Stimulated activated CD8-positive, alpha-beta memory T cell treated with anti-CD3 and anti-CD28 coated beads, Interleukin-4, amount 100 ng/mL, for 24 hours (primary cell): ENCODE data around the gene ARHGAP24.
"Not testable (repeated sequence)": the region's sequence is repeated elsewhere in the genome, so short reads cannot be mapped to it uniquely, and the experiment has no call there.

ENCODE experiments used
- DNase-seq: peaks from one replicate; pipeline ENCODE4 v3.0.0-alpha.2; 2020; ENCODE audit warnings: low read depth

The ARHGAP24 gene

DNA sequence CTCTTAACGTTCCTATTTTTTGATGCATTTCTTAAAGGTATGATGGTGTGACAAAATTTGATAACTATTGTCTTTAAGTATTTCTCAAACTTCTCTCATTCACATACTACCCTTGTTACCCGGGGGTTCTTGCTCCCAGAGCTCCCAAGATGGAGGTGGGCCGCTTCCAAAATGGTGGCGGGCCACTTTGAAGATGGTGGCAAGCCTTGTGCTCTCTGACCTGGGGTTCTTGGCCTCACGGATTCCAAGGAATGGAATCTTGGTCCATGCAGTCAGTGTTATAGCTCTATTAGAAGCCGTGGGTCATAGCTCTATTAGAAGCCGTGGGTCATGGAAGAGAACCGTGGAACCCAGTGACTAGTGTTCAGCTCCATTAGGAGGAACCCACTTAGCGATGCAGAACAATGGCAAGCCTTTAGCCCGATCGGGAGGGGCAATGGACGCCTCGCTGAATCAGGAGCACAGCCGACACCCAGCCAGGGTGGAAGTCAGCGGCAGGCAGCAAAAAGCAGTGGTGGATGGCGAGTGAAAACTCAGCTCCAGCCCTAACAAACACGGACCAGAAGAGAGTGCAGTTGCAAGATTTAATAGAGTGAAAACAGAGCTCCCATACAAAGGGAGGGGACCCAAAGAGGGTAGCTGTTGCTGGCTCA is 481.5 kb downstream of the ARHGAP24 start:
- no peak for DNase-seq

DNA sequence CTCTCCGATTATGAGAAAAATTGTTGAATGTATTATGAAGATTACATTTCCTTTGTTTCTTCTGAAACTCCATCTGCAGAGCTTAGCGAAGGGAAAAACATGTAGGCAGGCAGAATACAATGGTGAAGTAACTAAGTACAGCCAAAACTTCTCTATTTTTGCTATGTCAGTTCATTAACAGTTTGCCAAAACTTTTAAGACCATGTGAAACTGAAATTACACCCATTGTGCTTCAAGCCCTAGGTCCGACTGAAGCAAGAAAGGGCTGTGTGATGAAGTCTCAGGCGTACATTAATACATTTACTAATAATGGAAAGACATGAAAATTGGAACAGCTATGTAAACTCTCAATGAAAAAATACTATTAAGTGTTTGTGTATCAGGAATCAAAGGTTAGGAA is 486.9 kb downstream of the ARHGAP24 start:
- no peak for DNase-seq

DNA sequence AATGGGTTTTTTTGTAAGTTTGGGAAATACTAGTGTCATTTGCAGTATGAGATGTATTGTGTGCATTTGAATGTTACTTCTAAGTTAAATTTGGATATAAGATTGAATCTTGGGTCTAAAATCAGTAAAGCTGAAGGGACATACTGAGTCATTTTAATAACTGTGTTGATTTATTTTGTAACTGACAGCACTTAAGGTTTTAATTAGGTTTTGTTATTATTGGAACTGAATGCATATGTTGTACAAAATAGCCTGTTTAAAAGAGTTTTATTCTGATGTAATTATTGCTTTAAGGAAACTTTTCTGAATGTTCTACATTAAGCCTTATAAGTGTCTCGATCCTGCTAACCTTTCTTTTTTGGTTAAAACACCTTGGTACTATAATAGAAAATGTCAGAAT is 488.3 kb downstream of the ARHGAP24 start:
- no peak for DNase-seq

DNA sequence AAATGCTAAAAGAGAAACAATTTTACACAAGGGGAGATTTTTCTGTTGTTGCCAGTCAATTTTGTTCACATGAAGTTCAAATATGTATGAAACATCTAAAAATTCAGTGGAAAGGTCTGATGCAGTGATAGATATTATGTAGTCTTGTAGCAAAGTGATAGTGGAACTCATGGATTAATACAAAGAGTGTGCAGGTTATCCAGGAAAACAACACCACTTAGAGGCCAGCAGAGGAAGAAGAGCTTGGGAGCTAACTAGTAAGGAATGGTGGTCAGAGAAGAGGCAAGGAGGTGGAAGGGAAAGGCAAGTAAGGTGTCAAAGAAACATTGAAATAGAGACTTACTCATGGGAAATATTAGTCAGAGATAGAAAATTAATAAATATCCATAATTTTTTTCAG is 489.3 kb downstream of the ARHGAP24 start:
- DNase-seq, result no peak

DNA sequence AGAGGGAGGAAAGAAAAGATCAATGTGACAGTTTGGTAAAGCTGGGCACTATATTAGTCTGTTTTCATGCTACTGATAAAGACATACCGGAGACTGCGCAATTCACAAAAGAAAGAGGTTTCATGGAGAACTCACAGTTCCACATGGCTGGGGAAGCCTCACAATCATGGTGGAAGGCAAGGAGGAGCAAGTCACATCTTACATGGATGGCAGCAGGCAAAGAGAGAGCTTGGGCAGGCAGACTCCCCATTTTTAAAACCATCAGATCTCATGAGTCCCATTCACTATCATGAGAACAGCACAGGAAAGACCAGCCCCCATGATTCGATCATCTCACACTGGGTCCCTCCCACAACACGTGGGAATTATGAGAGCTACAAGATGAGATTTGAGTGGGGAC is 490.1 kb downstream of the ARHGAP24 start:
- DNase-seq, result not testable (repeated sequence)

DNA sequence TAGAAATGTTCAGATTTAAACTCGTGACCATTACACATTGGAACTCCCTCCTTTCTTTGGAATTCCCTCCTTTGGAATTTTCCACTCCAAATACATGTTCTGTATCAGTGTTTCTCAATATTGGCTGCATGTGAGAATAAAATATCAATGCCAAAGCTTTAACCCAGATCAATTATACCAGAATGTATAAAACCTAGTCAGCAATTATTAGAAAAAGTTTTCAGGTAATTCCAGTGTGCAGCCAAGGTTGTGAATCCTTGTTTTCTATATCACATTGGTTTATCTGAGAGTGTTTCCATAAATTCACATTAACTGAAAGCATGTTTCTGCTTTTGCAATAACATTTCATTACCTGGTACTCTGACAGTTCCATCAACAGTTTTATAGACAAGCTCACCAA is 490.6 kb downstream of the ARHGAP24 start:
- no peak for DNase-seq

DNA sequence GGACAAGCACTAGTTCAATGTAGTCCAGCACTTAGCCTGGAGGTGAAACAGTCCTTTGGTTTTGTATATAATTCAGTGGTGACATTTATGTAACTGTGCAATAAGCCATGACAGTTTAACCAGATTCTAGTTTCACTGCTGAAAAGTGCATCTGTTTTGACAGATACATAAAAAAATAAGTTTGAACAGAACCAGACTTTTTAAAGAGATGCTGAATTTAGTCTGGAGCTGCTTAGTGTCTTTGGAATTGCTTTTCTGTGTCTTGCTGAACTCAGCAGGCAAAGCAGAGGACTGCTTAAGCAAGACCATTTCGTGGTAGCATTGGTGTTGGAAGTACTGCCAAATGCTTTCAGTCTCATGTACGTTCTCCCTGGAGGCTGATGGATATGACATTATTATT is 491.4 kb downstream of the ARHGAP24 start:
- DNase-seq, result no peak

DNA sequence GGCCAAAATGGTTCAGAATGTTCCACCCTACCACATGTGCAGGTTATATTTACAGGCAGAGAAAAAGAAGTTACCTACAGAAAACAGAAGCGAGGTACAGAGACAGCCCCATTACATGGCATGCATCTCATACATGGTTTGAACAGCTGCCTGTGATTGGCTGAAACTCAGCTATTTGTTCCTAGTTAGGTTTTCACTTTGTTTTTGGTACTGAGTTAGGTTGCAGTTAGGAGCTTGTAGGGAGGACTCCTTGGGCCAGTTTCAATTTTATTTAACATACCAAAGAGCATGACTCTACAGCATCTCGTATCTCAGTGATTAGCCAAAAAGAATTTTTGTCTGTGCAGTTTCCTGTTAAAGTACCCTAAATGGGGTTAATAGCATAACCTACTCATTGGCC is 492.9 kb downstream of the ARHGAP24 start:
- no peak for DNase-seq

DNA sequence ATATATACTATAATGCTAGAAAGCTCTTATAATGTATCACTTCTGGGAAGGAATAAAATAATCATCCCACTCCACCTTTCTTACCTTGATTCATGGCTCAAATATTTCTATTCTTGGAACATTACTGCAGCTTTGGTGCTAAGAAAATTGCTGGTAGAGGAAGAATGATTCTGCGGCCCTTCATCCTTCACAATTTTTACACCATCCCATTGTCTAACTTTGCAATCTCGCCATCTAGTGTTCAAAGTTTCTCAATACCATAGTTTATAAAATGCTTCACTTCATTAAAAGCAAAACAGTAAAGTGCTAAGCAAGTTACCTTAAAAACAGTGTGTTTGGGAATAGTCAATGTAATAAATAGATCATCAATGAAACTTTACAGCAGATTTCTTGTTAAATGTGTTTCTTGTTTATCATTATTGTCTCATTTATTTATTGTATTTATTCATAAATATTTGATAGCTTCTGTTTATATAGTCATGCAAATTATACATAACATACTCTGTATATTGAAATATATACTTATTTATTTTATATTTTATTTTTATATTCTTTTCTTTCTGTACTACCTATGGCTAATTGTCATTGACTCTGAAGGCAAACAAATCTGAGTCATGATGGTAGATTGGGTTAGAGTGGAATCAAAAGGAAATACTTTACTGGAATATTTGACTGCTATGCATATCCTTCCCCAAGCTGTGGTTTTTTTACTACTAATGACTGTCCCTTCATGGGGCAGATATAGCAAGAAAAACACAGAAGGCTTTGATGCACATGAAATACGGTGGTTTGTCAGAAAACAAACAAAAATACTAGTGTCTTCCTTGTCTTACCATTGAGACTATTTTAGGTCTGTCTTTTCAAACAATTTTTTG is 494.2 kb downstream of the ARHGAP24 start:
- DNase-seq, result no peak

DNA sequence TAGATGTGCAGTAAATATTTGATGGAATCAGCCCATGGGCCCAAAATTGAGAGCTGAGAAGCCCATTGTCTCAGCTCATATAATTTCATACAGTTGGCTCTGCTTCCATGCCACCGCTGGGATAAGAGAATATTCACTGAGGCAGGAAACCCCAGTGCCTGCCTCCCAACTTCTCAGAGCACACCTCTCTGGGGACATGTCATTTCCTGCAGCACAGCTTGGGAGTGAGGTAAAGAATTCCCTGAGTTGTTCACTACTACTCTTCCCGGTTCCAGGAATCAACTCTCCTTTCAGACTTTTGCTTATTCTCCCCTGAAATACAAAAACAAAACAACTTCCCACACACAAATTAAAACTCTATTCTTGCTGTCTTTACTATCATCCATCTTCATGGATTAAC is 495.6 kb downstream of the ARHGAP24 start:
- no peak for DNase-seq

DNA sequence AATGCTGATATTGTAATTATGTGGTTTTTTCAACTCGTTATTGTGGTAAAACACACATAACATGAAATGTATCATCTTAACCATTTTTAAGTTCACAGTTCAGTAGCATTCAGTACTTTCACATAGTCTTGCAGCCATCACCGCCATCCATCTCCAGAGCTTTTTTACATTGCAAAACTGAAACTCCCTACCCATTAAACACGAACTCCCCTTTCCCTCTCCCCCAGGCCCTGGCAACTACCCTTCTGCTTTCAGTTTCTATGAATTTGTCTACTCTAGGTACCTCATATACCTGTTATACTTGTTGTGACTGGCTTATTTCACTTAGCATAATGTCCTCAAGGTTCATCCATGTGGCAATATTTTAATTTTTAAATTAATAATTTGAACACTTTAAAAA is 504.3 kb downstream of the ARHGAP24 start:
- DNase-seq, result no peak

DNA sequence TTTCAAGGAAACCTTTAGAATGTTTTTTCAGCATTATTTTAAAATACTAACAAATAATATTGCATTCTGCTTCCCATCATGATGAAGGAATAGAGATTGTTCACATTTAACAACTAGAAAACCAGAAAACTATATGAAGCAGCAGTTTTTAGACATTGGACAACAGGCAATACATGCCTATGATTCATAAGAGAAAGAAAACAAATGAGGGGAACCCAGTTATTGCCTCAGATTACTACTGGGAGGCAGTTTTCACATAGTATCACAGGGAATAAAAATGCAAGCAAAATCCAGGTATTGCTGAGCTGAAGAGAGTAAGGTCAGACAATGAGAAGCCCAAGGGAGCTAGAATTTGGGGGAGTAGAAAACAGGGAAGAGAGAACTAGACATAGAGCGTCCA is 511.3 kb downstream of the ARHGAP24 start:
- DNase-seq, result no peak

DNA sequence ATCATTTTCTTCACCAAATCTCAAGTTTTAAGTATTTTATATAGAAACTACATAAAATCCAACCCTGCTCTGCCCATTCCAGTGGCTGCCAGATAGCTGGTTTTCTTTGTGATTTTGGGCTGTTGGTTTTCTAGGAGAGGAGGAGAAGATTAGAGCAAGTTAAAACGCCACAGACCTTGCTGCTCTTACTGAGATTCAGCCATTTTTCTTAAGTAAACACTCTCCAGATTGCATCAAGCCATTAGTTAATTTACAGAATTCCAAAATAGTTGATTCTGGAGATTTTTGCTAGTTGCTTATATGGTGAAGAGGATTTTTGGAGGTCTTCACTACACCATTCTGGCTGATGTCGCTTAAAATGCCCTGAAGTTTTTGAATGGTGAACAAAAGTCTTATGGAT is 518.7 kb downstream of the ARHGAP24 start:
- no peak for DNase-seq

DNA sequence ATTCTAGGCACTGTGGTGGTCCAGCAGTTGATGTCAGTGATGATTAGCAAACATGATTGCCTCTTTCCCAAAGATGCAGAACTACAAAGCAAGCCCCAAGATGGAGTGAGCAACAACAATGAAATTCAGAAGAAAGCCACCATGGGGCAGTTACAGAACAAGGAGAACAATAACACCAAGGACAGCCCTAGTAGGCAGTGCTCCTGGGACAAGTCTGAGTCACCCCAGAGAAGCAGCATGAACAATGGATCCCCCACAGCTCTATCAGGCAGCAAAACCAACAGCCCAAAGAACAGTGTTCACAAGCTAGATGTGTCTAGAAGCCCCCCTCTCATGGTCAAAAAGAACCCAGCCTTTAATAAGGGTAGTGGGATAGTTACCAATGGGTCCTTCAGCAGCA is 519.6 kb downstream of the ARHGAP24 start:
- DNase-seq, result no peak

DNA sequence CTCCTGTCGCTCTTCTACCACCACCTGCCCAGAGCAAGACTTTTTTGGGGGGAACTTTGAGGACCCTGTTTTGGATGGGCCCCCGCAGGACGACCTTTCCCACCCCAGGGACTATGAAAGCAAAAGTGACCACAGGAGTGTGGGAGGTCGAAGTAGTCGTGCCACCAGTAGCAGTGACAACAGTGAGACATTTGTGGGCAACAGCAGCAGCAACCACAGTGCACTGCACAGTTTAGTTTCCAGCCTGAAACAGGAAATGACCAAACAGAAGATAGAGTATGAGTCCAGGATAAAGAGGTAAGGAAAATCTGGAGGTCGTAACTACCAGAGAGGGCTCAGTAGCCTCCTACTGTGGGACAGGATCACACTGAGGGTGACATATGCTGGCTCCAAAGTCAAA is 520.4 kb downstream of the ARHGAP24 start:
- no peak for DNase-seq

DNA sequence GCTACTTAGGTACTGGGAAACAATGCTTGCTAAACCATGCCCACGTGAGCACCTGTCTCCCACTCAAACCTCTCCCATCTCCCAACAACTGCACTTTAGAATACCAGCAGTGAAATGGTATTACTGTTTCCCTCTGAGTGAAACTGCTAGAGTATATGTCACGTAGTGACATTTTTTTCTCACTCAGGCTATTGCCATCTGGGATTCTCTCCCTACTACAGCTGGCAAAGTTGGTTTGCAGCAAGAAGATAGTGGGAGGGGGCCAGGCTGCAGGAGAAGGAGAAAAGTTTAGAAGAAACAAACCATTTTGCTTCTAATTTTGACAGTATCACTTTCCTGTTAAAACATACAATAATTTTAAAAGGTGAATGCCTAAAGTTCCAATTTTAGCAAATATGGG is 526.6 kb downstream of the ARHGAP24 start:
- DNase-seq, result no peak

DNA sequence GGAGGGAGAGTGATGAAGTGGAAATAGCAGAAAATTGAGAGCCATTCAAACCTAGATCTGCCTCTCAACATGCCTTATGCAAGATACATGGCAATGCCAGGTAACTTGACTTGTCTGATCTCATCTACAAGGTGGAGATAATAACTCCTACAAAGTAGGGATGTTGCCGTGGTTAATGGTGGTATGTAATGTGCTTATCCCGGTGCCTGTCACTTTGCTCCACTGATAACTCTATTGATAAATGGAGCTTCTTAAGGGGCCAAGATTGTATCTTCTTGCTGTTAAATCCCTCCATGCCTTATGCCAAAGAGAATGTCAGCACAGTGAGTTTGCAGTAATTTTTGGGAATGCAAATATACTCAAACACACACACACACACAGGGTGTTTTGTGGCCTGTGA is 529.1 kb downstream of the ARHGAP24 start:
- no peak for DNase-seq

DNA sequence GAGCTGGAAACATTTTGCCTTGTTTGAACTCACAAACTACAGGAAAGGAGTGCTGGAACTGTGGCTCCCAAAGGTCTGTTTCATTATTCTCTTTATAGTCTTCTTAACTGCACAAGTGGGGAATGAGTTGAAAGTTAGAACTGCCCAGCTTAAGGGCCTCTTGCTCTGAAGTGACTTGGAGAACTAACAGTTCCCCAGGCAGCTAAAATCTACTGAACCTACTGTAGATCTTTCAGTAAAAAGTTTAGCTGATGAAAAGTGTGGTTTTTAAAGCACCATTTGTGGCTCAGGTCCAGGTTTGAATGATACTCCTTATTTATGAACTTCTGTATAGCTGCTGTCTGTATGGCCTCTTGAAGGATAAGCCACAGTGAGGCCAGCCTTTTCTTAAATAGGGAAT is 531.1 kb downstream of the ARHGAP24 start:
- DNase-seq, result no peak

DNA sequence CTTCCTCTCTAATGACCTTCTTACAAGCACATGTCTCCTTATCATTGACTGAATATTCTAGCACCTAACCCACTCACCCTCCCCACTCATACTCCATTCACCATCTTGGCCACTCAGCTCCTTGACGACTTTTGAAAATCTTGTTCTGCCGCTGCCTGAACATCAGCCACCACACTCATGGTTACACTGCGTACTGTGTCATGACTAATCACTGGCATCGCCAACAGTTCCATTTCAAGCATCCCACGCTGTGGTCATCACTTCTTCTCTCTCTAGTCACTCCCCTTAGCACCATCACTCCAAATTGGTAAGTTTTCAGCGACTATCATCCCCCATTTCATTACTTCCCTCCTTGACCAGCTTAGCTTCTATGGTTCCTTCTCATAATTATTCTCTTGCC is 532.1 kb downstream of the ARHGAP24 start:
- DNase-seq, result no peak

DNA sequence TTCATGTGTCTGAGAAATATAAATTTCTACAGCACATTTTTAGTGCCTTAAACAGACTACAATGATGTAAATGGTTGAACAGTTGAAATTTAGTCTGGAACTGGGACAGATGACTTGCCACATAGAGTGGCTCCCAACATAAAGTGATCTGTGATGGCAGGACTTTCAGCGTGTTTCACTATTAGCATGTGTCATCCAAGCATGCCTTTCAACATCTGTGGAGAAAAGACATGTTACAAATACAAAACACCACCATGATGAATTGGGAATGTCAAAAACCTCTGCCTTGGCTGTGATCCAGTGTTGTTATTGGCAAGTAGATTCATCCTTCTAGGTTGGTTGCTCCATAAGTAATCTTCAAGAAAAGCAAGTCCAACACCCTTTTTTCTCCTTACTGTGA is 536.2 kb downstream of the ARHGAP24 start:
- no peak for DNase-seq

DNA sequence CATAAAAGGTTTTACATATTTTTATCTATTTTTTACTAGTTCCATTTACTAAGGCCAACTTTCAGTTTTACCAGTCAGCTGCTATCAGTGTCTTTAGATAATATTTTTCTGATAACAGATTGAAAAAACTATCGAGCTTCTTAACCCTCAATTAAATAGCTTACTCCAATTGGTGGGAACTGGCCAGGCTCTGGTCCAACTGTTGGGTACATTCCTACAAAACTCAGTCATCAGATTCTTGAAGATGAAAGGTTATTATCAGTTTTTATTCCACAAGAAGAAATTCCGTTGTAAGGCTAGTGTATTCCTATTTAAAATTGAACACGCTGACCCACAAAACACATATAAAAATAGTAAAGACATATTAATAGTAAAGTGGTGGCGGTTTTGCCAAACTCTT is 538.7 kb downstream of the ARHGAP24 start:
- DNase-seq, result no peak

DNA sequence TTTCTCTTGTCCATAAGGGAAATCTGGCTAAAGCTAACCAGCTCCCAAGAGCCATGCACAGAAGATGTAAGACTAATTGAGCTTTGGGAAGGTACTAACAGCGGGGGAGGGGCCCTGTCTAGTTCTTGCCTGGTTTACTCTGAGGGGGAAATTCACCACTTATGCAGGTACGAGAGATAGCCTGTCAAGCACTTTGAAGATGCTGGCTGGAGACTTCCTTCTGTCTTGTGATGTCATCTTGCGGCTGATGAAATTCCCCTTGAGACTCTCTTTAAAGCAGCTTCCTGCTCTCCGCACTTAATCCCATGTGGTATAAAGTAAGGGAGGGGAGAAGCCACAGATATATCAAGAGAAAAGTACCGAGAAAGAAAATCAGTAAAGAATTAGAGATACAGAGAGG is 539.6 kb downstream of the ARHGAP24 start:
- DNase-seq, result no peak

DNA sequence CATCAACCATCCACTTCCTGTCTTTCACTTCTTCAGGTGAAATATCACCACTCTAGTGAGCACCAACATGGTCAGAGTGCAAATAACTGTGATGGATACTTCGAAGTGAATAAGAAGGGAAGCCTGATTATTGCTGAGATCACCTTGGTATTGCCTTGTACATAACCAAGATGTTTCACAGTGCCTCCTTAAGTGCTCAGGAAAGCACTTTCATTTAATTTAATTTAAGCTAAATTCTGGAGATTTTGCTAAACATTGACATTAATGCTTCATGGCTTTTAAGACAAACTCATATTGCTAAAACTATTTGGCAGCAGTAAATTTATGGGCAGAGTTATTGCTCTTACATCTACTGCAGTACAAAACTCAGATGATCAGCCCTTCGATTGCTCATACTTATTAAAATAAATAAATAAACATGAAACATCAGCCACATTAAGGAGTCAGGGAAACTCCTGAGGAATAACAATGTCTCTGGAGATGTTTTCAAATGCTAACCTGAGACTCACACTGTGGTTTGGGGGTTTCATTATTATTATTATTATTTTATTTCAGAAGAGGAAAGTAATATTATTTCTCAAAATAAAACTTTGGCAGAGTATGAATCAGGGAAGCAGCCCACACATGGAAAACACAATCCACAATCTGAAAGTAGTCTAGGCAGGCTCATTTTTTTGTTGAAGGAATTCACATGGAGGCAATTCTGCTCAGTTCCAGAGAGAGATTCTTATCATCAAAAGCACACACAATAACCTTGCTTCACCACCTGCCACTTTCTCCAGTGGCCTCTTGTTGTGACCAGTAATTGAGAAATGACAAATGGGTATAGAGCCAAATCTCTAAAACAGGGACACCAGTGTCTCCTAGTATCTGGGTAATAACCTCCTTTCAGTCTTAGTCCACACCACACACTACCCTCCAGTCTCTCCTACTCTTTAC is 540.7 kb downstream of the ARHGAP24 start:
- DNase-seq, result no peak
